Islet of Langerhans (tissue), 1 donor: ENCODE measurements around the gene TIGIT.

Experiments
- FAIRE-seq: peaks from one replicate; lab custom pipeline; 2011; peaks lifted over from hg19 to GRCh38; lab: Jason Lieb, UNC

Gene TIGIT

DNA sequence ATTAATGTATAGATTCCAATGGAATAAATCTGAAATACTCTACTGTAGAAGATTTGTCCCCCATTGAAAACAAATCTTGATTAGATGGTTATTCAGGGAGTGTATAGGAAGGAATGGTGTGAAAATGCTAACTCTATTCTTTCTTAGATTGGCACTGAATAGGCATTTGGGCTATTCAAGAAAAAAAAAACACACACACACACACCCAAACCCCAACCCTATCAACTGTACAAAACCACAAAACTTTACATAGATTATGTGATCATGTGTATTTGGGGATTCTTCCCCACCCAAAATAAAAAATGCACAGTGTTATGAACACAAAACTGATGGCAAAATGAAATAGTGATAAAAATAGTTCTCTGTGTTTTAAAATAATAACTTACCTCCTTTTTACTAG lies 61.8 kb downstream of the TIGIT start:
- no peak for FAIRE-seq

DNA sequence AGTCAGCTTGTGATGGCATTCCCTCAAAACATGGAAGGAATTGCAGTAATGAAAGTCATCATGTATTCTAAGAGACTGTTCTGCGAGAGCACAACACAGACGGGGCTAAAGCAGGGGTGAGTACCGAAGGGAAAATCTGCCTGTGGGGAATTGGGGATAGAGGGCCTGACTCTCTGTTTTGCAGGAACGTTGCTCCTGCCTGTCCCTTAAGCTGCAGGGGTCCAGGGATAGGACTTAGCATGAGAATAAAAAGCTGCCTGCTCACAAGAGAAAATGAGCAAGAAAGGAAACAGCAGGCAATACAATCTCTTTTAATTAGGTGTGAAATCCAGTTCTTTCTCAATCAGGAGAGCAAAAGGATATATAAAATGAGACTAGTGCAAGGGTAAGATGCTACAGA lies 62.2 kb downstream of the TIGIT start:
- FAIRE-seq: no peak

DNA sequence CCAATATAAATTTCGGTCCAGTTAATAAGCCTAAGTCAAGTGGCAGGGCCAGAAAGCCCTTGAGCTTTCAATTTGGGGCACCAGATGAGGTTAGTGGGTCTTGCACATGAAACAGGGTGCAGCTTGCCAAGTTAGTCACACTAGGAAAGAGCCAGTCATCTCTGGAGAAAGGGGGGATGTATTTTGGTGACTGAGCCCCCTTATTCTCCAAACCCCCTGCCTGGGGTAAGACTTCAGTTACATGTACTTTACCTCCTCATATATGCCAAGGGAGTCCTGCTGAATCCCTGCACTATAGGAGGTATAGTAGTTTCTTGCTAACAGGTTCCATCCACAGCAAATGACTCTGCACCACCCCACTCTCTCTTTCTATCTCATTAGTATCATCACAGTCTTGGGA lies 62.7 kb downstream of the TIGIT start:
- FAIRE-seq: no peak
